GM12878 (cell line): ENCODE results near the gene C1orf141. TPM values are rescaled to one million over a fixed set of nuclear protein-coding genes. Genes with fewer than 3 reads are reported as not detected.

Source experiments
- ATAC-seq: fragments of 200-7000 bp; cut with Tn5 transposase; 3 replicates; pipeline ENCODE4 v1.9.1; 2020; ENCODE audit warnings: mild to moderate bottlenecking, moderate library complexity
- BruUV-seq: library from RNA; stranded (reverse); fragments of 400-500 nt; replicated peaks from 2 replicates; lab custom pipeline; 2021; lab: Mats Ljungman, UMichigan
- CTCF ChIA-PET: fragments of 300-600 bp; sonication (Branson Sonifier 250); formaldehyde crosslinking; extraction: SDS; loops from one replicate; lab custom pipeline; 2021; ENCODE audit warnings: inconsistent platforms; lab: Yijun Ruan, JAX
- POLR2A ChIA-PET: fragments of 350-600 bp; formaldehyde crosslinking; extraction: SDS; loops from one replicate; lab custom pipeline; 2021; ENCODE audit warnings: inconsistent platforms; lab: Charles Lee
- RAD21 ChIA-PET: fragments of 300-600 bp; sonication (Branson Sonifier 250); formaldehyde crosslinking; loops from one replicate; lab custom pipeline; 2023; ENCODE audit warnings: antibody characterized with exemption; ENCODE audit not compliant: unreplicated experiment; lab: Charles Lee
- SMC1A ChIA-PET: fragments of 300-600 bp; sonication (Branson Sonifier 250); formaldehyde crosslinking; loops from one replicate; lab custom pipeline; 2023; ENCODE audit not compliant: unreplicated experiment, uncharacterized antibody; lab: Charles Lee
- DNase-seq: peaks from one replicate; pipeline ENCODE4 v3.0.0-alpha.2; 2011; ENCODE audit warnings: low read depth, low spot score
- FAIRE-seq: peaks from 3 replicates; lab custom pipeline; 2011; peaks lifted over from hg19 to GRCh38; lab: Jason Lieb, UNC
- H2AFZ ChIP-seq: 2 replicates; pipeline ENCODE4 v1.6.0; 2011; ENCODE audit warnings: low read depth, low read length, control low read depth; ENCODE audit not compliant: control insufficient read depth
- H3K27ac ChIP-seq: 2 replicates; pipeline ENCODE4 v1.5.1; 2011; ENCODE audit warnings: control low read depth; ENCODE audit not compliant: control insufficient read depth, insufficient read depth
- H3K27me3 ChIP-seq, 2 experiments: replicated peaks in 1 of 2; 2 replicates each; pipeline versions ENCODE4 v1.6.0 to v1.6.1; 2011; ENCODE audit warnings: low read length in 1 of 2; ENCODE audit not compliant: control insufficient read depth in 2 of 2, insufficient read depth in 2 of 2
- H3K36me3 ChIP-seq, 2 experiments: 2 replicates each; pipeline ENCODE4 v1.5.1; 2011; ENCODE audit warnings: low read length in 1 of 2; ENCODE audit not compliant: control insufficient read depth in 2 of 2, insufficient read depth in 2 of 2
- H3K4me1 ChIP-seq: 2 replicates; pipeline ENCODE4 v1.6.1; 2011; ENCODE audit warnings: mild to moderate bottlenecking, low read length, moderate library complexity, mixed read lengths; ENCODE audit not compliant: control insufficient read depth, insufficient read depth
- H3K4me2 ChIP-seq: 2 replicates; pipeline ENCODE4 v1.6.0; 2011; ENCODE audit warnings: control low read depth; ENCODE audit not compliant: control insufficient read depth, insufficient read depth
- H3K4me3 ChIP-seq: fragments of 200-600 bp; sonication (generic); 2 replicates; pipeline ENCODE4 v1.5.1; 2016
- H3K79me2 ChIP-seq: 2 replicates; pipeline ENCODE4 v1.6.0; 2011; ENCODE audit warnings: low read length; ENCODE audit not compliant: control insufficient read depth, insufficient read depth
- H3K9ac ChIP-seq: 2 replicates; pipeline ENCODE4 v1.8.0; 2011; ENCODE audit warnings: low read length, control low read depth, mixed read lengths; ENCODE audit not compliant: control insufficient read depth, insufficient read depth
- H3K9me3 ChIP-seq: replicated peaks from 3 replicates; pipeline ENCODE4 v1.5.1; 2011; ENCODE audit warnings: mild to moderate bottlenecking, low read length; ENCODE audit not compliant: control insufficient read depth, insufficient read depth
- H4K20me1 ChIP-seq: 2 replicates; pipeline ENCODE4 v1.6.0; 2011; ENCODE audit not compliant: control insufficient read depth, insufficient read depth
- BHLHE40 ChIP-seq, 2 experiments: fragments of 450-650 bp in 1 of 2; IDR thresholded peaks; 2 replicates each; pipeline ENCODE4 v1.6.1; 2011 to 2017; ENCODE audit warnings: low read depth in 2 of 2, borderline replicate concordance in 1 of 2, improper control_type of control experiment in 1 of 2, low read length in 1 of 2, mild to moderate bottlenecking in 1 of 2
- E2F8 ChIP-seq: fragments of 450-650 bp; IDR thresholded peaks from 2 replicates; pipeline ENCODE4 v1.6.1; 2018; ENCODE audit warnings: mild to moderate bottlenecking, low read depth, moderate library complexity; ENCODE audit not compliant: partially characterized antibody
- EED ChIP-seq: sonication (generic); IDR thresholded peaks from 2 replicates; pipeline ENCODE4 v1.6.1; 2016; ENCODE audit warnings: antibody characterized with exemption, low read depth
- FOXK2 ChIP-seq: fragments of 450-650 bp; IDR thresholded peaks from 2 replicates; pipeline ENCODE4 v1.6.1; 2017; ENCODE audit warnings: mild to moderate bottlenecking, moderate library complexity
- NFXL1 ChIP-seq: fragments of 450-650 bp; IDR thresholded peaks from 2 replicates; pipeline ENCODE4 v1.6.1; 2017; ENCODE audit warnings: antibody characterized with exemption, mild to moderate bottlenecking, borderline replicate concordance
- NFYB ChIP-seq: IDR thresholded peaks from 2 replicates; pipeline ENCODE4 v1.6.1; 2011; ENCODE audit warnings: low read depth, mild to moderate bottlenecking, low read length, improper control_type of control experiment, moderate library complexity; ENCODE audit not compliant: insufficient read depth
- NR2F1 ChIP-seq: fragments of 450-650 bp; conservative IDR thresholded peaks from 2 replicates; pipeline ENCODE4 v1.6.1; 2017; ENCODE audit warnings: mild to moderate bottlenecking
- POLR2AphosphoS5 ChIP-seq: IDR thresholded peaks from 2 replicates; pipeline ENCODE4 v1.6.1; 2011; ENCODE audit warnings: mild to moderate bottlenecking, low read length, inconsistent platforms
- POU2F2 ChIP-seq: IDR thresholded peaks from 3 replicates; pipeline ENCODE4 v1.6.1; 2011; ENCODE audit warnings: low read depth, mild to moderate bottlenecking, low read length, borderline replicate concordance
- SMC3 ChIP-seq: IDR thresholded peaks from 2 replicates; pipeline ENCODE4 v1.6.1; 2011; ENCODE audit warnings: low read length, improper control_type of control experiment, borderline replicate concordance
- SREBF2 ChIP-seq: IDR thresholded peaks from 2 replicates; pipeline ENCODE4 v1.6.1; 2012; ENCODE audit warnings: mild to moderate bottlenecking, low read length
- TARDBP ChIP-seq: IDR thresholded peaks from 2 replicates; pipeline ENCODE4 v1.6.1; 2016; ENCODE audit warnings: borderline replicate concordance
- TBL1XR1 ChIP-seq: IDR thresholded peaks from 2 replicates; pipeline ENCODE4 v1.6.1; 2012; ENCODE audit warnings: low read depth, low read length, improper control_type of control experiment
- TCF12 ChIP-seq: IDR thresholded peaks from 2 replicates; pipeline ENCODE4 v1.6.1; 2011; ENCODE audit warnings: low read depth, mild to moderate bottlenecking, low read length
- WRNIP1 ChIP-seq: IDR thresholded peaks from 2 replicates; pipeline ENCODE4 v1.6.1; 2011; ENCODE audit warnings: low read depth, low read length, improper control_type of control experiment, borderline replicate concordance
- ZBED1 ChIP-seq: IDR thresholded peaks from 2 replicates; pipeline ENCODE4 v1.6.1; 2016; ENCODE audit warnings: borderline replicate concordance
- ZBTB11 ChIP-seq: fragments of 450-650 bp; formaldehyde crosslinking; IDR thresholded peaks from 2 replicates; pipeline ENCODE4 v1.5.0; 2022; ENCODE audit warnings: mild to moderate bottlenecking, missing genetic modification characterization
- ZNF274 ChIP-seq: IDR thresholded peaks from one replicate; pipeline ENCODE4 v1.8.0; 2011; ENCODE audit not compliant: insufficient read length, insufficient read depth
- ZZZ3 ChIP-seq: IDR thresholded peaks from 2 replicates; pipeline ENCODE4 v1.6.1; 2011; ENCODE audit warnings: low read depth; ENCODE audit not compliant: control insufficient read depth, insufficient read length
- WGBS: methylation state at CpG from one replicate; pipeline ENCODE4 v1.1.6; 2016; ENCODE audit warnings: low lambda C conversion rate; ENCODE audit not compliant: insufficient replicate concordance, insufficient coverage; ENCODE audit errors: missing lambda C conversion rate; 5-methylcytosine and 5-hydroxymethylcytosine counted together
- in situ Hi-C: fragments of 300-500 bp; cut with MboI; formaldehyde crosslinking; loops from 9 replicates; pipeline ENCODE4 v1.14.3; 2018; ENCODE audit warnings: mixed read lengths
- intact Hi-C: fragments of 100-400 bp; cut with micrococcal nuclease; formaldehyde crosslinking; loops from one replicate; pipeline ENCODE4 v1.14.2; 2022; ENCODE audit not compliant: unreplicated experiment
- polyA plus RNA-seq, 11 experiments: library from polyadenylated mRNA; depleted of rRNA in 4 of 11; unstranded in 6 of 11; stranded (reverse) in 5 of 11; fragments of >200 nt; fragmentation: Nextera tagmentation in 4 of 11; fragmentation: Illumina TruSeq in 1 of 11; extraction: Ambion mirVana in 4 of 11; extraction: Trizol in 1 of 11; gene quantifications; 1 replicate in 1 of 11; 2 replicates in 10 of 11; pipeline versions ENCODE4 v1.2.1 to v1.2.3, GENCODE V29; 2011 to 2016; ENCODE audit warnings: inconsistent platforms in 2 of 11, missing spikeins in 2 of 11, low read depth in 1 of 11
- total RNA-seq, 4 experiments: library from RNA; depleted of rRNA in 3 of 4; stranded (reverse); fragments of >200 nt in 3 of 4; fragmentation: Illumina TruSeq in 1 of 4; extraction: Trizol in 1 of 4; gene quantifications; 2 replicates each; pipeline versions ENCODE4 v1.2.1 to v1.2.3, GENCODE V29; 2013 to 2021

Gene C1orf141
- total and polyA plus RNA-seq, 10 of the 15 experiments (the other 5 are each of a cell fraction or from before 2014, with no cell fraction given), result not detected

GRCh38 chr1:67044631-67045270 lies 90.0 kb downstream of the C1orf141 start:
- intact Hi-C loops, result no loop called here
- no peak for FAIRE-seq

More at GRCh38 chr1:67044631-67045270, 90.0 kb downstream of the C1orf141 start:
- no peak overlapping the region for H2AFZ ChIP-seq
- BruUV-seq, result no TSS peak
- H3K27me3 ChIP-seq, result no peaks in the 10 kb centered on the region
- no peaks in the 10 kb centered on the region for H3K79me2 ChIP-seq
- no peaks in the 10 kb centered on the region for H4K20me1 ChIP-seq
- no peaks in the 10 kb centered on the region for H3K9me3 ChIP-seq
- TF ChIP-seq POLR2AphosphoS5 (no peak), EED (no peak), ZZZ3 (no peak), SMC3 (no peak), NR2F1 (no peak), TBL1XR1 (no peak), WRNIP1 (no peak), FOXK2 (no peak), ZBTB11 (CRISPR knock-in tag) (no peak), NFYB (no peak), NFXL1 (no peak), POU2F2 (no peak), ZBED1 (no peak), TCF12 (no peak), BHLHE40 (IDR thresholded peaks at IDR 0.05; ENCODE audit: borderline replicate concordance in 1 of 2, low read depth in 2 of 2, low read length in 1 of 2) (no peak), ZNF274 (no peak), E2F8 (no peak), TARDBP (no peak), SREBF2 (no peak)
- TF ChIP-seq, all 136 proteins: peak for 0
- Histone ChIP-seq H3K4me2 (no peak overlapping the region), H3K27ac (no peak overlapping the region), H3K4me1 (no peaks in the 10 kb centered on the region), H3K36me3 (peaks cover 2 to 12% of the 10 kb centered on the region in 2 experiments; a peak in 3 of 4 replicates), H3K4me3 (no peak overlapping the region), H3K9ac (no peak overlapping the region)
- ChIA-PET RAD21 (no interaction called here), SMC1A (interaction anchor here (0.6 to 0.8 kb wide), 3 partner anchors 10 to 88 kb away, joined by 3 read pairs; no protein-coding TSS in a partner anchor), CTCF (interaction anchor here (1.6 kb wide), 1 partner anchor 48 kb away, joined by 3 read pairs; no protein-coding TSS in a partner anchor), POLR2A (interaction anchor here (0.9 kb wide), 1 partner anchor 9 kb away, joined by 3 read pairs; the partner anchor contains the start of gene SLC35D1)
- peak; percentile 57; the same call in 2 of the 3 replicates for ATAC-seq
- no peak for DNase-seq
- in situ Hi-C loops, result no loop called here
- WGBS, result 72% methylated on average over 4 of the region's 4 CpGs
